Measurements from ENCODE around the gene C19orf85. TPM values are rescaled to one million over a fixed set of nuclear protein-coding genes. Genes with fewer than 3 reads are reported as not detected.

The C19orf85 gene
- total and polyA plus RNA-seq, 2 donors: 0.51 TPM; not detected in 1

DNA sequence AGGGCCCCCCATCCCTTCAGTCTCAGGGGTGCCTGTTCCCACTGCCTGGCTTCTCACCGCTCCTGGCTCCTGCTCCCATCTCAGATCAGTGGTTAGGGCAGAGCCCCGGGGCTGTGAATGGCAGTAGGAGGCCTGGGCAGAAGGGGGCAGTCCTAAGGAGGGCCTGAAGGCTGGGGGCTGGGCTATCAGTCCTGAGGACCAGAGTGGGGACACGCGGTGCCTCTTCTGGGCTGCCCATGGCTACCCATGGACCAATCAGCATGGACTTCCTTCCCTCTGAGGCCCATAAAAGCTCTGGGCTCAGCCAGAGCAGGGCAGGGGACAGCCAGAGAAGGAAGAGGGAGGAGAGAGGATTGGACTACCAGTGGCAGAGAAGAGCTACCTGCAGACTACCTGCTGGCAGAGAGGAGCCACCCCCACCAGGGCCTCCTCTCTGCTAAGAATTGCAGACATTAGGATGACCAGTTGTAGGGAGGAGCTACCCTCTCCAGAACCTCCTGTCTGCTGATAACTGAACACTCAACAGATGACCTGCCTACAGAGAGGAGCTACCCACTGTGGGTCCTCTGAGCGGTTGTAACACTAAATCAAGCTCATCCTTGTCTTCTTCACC, 44.8 kb downstream of the C19orf85 start:
- H3K36me3 ChIP-seq (ENCODE audit: insufficient read depth): no peaks in the 10 kb centered on the region
- no peak overlapping the region for H3K27ac ChIP-seq (ENCODE audit: low read depth)
- no peak for DNase-seq (ENCODE audit: extremely low spot score)
- 61% methylated on average over 5 of the region's 5 CpGs for WGBS
- H3K4me3 ChIP-seq (ENCODE audit: low read depth, low read length): no peak overlapping the region
- no peaks in the 10 kb centered on the region for H3K4me1 ChIP-seq (ENCODE audit: insufficient read depth)

DNA sequence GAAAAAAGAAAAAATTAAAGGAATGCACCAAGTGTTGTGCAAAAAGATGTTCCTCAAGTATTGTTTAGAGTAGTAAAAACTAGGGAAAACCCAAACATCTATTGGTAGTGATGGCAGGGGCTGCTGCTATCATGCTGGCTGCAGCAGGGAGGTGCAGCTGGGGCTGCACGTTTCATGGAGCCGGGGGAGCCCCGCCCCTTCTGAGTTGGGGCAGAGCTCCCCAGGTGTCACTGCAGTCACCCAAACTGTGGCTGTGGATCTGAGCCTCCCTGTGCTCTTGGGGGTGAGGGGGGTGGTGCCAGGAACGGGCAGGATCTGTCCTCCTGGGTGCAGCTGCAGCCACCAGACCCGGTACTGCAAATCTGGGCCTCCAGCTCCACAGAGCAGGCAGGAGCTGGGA, 45.4 kb downstream of the C19orf85 start:
- Histone ChIP-seq H3K4me3 (ENCODE audit: low read depth, low read length) (no peak overlapping the region), H3K36me3 (ENCODE audit: insufficient read depth) (no peaks in the 10 kb centered on the region), H3K27ac (ENCODE audit: low read depth) (no peak overlapping the region), H3K4me1 (ENCODE audit: insufficient read depth) (no peaks in the 10 kb centered on the region)
- DNase-seq (ENCODE audit: extremely low spot score): no peak
- WGBS: 62% methylated on average over 5 of the region's 5 CpGs

DNA sequence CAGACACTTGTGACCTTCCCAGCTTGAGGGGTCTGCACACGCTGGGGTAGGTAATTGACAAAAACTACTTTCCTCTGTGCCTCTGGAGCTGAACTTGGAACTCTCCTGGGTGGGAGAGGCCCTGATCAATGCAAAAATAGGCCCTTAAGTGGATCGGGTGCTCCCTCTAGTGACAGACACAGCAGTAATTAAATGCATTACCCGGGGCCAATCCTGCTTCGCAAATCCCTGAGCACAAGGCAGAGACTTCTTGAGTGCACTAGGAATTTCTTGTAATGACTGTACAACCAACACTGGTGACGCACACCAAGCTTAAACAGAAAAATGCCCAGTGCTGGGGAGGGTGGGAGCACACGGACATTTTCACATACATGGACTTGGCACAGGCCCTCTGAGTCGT, 46.4 kb downstream of the C19orf85 start:
- H3K4me1 ChIP-seq (ENCODE audit: insufficient read depth): no peaks in the 10 kb centered on the region
- H3K36me3 ChIP-seq (ENCODE audit: insufficient read depth): no peaks in the 10 kb centered on the region
- WGBS: 14% methylated on average over 7 of the region's 7 CpGs
- peak; percentile 68 for DNase-seq (ENCODE audit: extremely low spot score)
- H3K27ac ChIP-seq (ENCODE audit: low read depth): no peak overlapping the region
- H3K4me3 ChIP-seq (ENCODE audit: low read depth, low read length): no peak overlapping the region

Other genes starting within 250 kb of the C19orf85 start
- 0.79 TPM for gene TMEM86B, start 236.0 kb downstream of the C19orf85 start, total RNA-seq
- 4.5 TPM for gene TMEM86B, start 236.0 kb downstream of the C19orf85 start, polyA plus RNA-seq
- 14.5 TPM for gene PPP6R1, start 205.7 kb downstream of the C19orf85 start, total RNA-seq
- gene PPP6R1, start 205.7 kb downstream of the C19orf85 start, polyA plus RNA-seq: 43.1 TPM
- 6.5 TPM for gene HSPBP1, start 184.6 kb downstream of the C19orf85 start, total RNA-seq
- gene HSPBP1, start 184.6 kb downstream of the C19orf85 start, polyA plus RNA-seq: 56.3 TPM
- 9.7 TPM for gene BRSK1, start 180.8 kb downstream of the C19orf85 start, total RNA-seq
- gene BRSK1, start 180.8 kb downstream of the C19orf85 start, polyA plus RNA-seq: 8.8 TPM
- gene TMEM150B, start 139.4 kb downstream of the C19orf85 start, total RNA-seq: 0.48 TPM
- 1.7 TPM for gene TMEM150B, start 139.4 kb downstream of the C19orf85 start, polyA plus RNA-seq
- 9.3 TPM for gene KMT5C, start 124.9 kb downstream of the C19orf85 start, total RNA-seq
- gene KMT5C, start 124.9 kb downstream of the C19orf85 start, polyA plus RNA-seq: 10.2 TPM
- not detected for gene COX6B2, start 110.0 kb downstream of the C19orf85 start, total RNA-seq
- 0.39 TPM for gene COX6B2, start 110.0 kb downstream of the C19orf85 start, polyA plus RNA-seq
- not detected for gene GARIN5B, start 101.5 kb downstream of the C19orf85 start, total RNA-seq
- not detected for gene GARIN5B, start 101.5 kb downstream of the C19orf85 start, polyA plus RNA-seq
- 0.42 TPM for gene IL11, start 94.3 kb downstream of the C19orf85 start, total RNA-seq
- 0.53 TPM for gene IL11, start 94.3 kb downstream of the C19orf85 start, polyA plus RNA-seq
- gene TMEM190, start 87.9 kb downstream of the C19orf85 start, total RNA-seq: not detected
- gene TMEM190, start 87.9 kb downstream of the C19orf85 start, polyA plus RNA-seq: not detected
- gene TMEM238, start 80.5 kb downstream of the C19orf85 start, total RNA-seq: not detected
- 0.43 TPM for gene TMEM238, start 80.5 kb downstream of the C19orf85 start, polyA plus RNA-seq
- 141 TPM for gene RPL28, start 78.8 kb downstream of the C19orf85 start, total RNA-seq
- gene RPL28, start 78.8 kb downstream of the C19orf85 start, polyA plus RNA-seq: 1,449 TPM
- gene UBE2S, start 57.0 kb downstream of the C19orf85 start, total RNA-seq: 29.9 TPM
- gene UBE2S, start 57.0 kb downstream of the C19orf85 start, polyA plus RNA-seq: 17.5 TPM
- 0.16 TPM for gene SHISA7, start 21.5 kb downstream of the C19orf85 start, total RNA-seq
- 0.05 TPM for gene SHISA7, start 21.5 kb downstream of the C19orf85 start, polyA plus RNA-seq
- gene ISOC2, start 3.1 kb downstream of the C19orf85 start, total RNA-seq: 35.1 TPM
- 94.1 TPM for gene ISOC2, start 3.1 kb downstream of the C19orf85 start, polyA plus RNA-seq
- gene ZNF628, start 11.9 kb upstream of the C19orf85 start, total RNA-seq: 0.79 TPM
- gene ZNF628, start 11.9 kb upstream of the C19orf85 start, polyA plus RNA-seq: 11.9 TPM
- 7.1 TPM for gene NAT14, start 20.4 kb upstream of the C19orf85 start, total RNA-seq
- 27.0 TPM for gene NAT14, start 20.4 kb upstream of the C19orf85 start, polyA plus RNA-seq
- 24.4 TPM for gene SSC5D, start 23.7 kb upstream of the C19orf85 start, total RNA-seq
- 24.4 TPM for gene SSC5D, start 23.7 kb upstream of the C19orf85 start, polyA plus RNA-seq
- not detected for gene SBK2, start 72.4 kb upstream of the C19orf85 start, total RNA-seq
- not detected for gene SBK2, start 72.4 kb upstream of the C19orf85 start, polyA plus RNA-seq
- gene SBK3, start 80.8 kb upstream of the C19orf85 start, total RNA-seq: not detected
- 0.72 TPM for gene SBK3, start 80.8 kb upstream of the C19orf85 start, polyA plus RNA-seq
- gene ZNF579, start 116.1 kb upstream of the C19orf85 start, total RNA-seq: 1.6 TPM
- 10.8 TPM for gene ZNF579, start 116.1 kb upstream of the C19orf85 start, polyA plus RNA-seq
- gene FIZ1, start 134.8 kb upstream of the C19orf85 start, total RNA-seq: 2.3 TPM
- 11.1 TPM for gene FIZ1, start 134.8 kb upstream of the C19orf85 start, polyA plus RNA-seq
- 5.7 TPM for gene ZNF524, start 135.5 kb upstream of the C19orf85 start, total RNA-seq
- 30.9 TPM for gene ZNF524, start 135.5 kb upstream of the C19orf85 start, polyA plus RNA-seq
- 2.1 TPM for gene ZNF865, start 140.9 kb upstream of the C19orf85 start, total RNA-seq
- gene ZNF865, start 140.9 kb upstream of the C19orf85 start, polyA plus RNA-seq: 13.7 TPM
- 4.7 TPM for gene ZNF784, start 159.8 kb upstream of the C19orf85 start, total RNA-seq
- 9.7 TPM for gene ZNF784, start 159.8 kb upstream of the C19orf85 start, polyA plus RNA-seq
- 4.1 TPM for gene ZNF580, start 176.3 kb upstream of the C19orf85 start, total RNA-seq
- gene ZNF580, start 176.3 kb upstream of the C19orf85 start, polyA plus RNA-seq: 49.0 TPM
- gene ZNF581, start 178.9 kb upstream of the C19orf85 start, total RNA-seq: 6.5 TPM
- gene ZNF581, start 178.9 kb upstream of the C19orf85 start, polyA plus RNA-seq: 21.8 TPM
- gene CCDC106, start 183.5 kb upstream of the C19orf85 start, total RNA-seq: 4.1 TPM
- 17.7 TPM for gene CCDC106, start 183.5 kb upstream of the C19orf85 start, polyA plus RNA-seq
- gene U2AF2, start 190.3 kb upstream of the C19orf85 start, total RNA-seq: 44.6 TPM
- 129 TPM for gene U2AF2, start 190.3 kb upstream of the C19orf85 start, polyA plus RNA-seq
- 23.4 TPM for gene EPN1, start 210.5 kb upstream of the C19orf85 start, total RNA-seq
- 106 TPM for gene EPN1, start 210.5 kb upstream of the C19orf85 start, polyA plus RNA-seq